ENCODE results near the gene GNAT2. TPM values are rescaled to one million over a fixed set of nuclear protein-coding genes. Genes with fewer than 3 reads are reported as not detected.

GNAT2 gene
- total and polyA plus RNA-seq, 8 donors, result 0.21 TPM; not detected in 7

- H3K9me3 ChIP-seq, result no peaks in the 10 kb centered on the region
- no peak for TF ChIP-seq CTCF (IDR thresholded peaks at IDR 0.05)
- DNase-seq (no peak), ATAC-seq (no peak)
- peak overlapping the region in 1 of 2 donors; percentile 20 for H3K27ac ChIP-seq
- no peaks in the 10 kb centered on the region for H3K27me3 ChIP-seq
- peaks cover 7 to 42% of the 10 kb centered on the region in 2 donors for H3K4me1 ChIP-seq
- no peak overlapping the region for H3K4me3 ChIP-seq
- peaks cover 0 to 43% of the 10 kb centered on the region in 2 donors for H3K36me3 ChIP-seq
- intact Hi-C loops (cut with DNase I), result loop anchor here in 1 of 2 donors (5.0 kb wide), 1 partner anchor 77 kb away; the partner anchor contains the start of gene GNAI3
Observed at GRCh38 chr1:109624201-109625010, 5.0 kb upstream of the GNAT2 start.

GRCh38 chr1:109623601-109624161, 4.3 kb upstream of the GNAT2 start:
- ATAC-seq (no peak), DNase-seq (no peak)
- H3K36me3 ChIP-seq, result peaks cover 0 to 36% of the 10 kb centered on the region in 2 donors
- intact Hi-C loops (cut with DNase I), result loop anchor here in 1 of 2 donors (5.0 kb wide), 1 partner anchor 76 kb away; the partner anchor contains the start of gene GNAI3
- H3K27me3 ChIP-seq, result no peaks in the 10 kb centered on the region
- no peaks in the 10 kb centered on the region for H3K9me3 ChIP-seq
- H3K27ac ChIP-seq, result peak overlapping the region in 1 of 2 donors; percentile 95
- no peak overlapping the region for H3K4me3 ChIP-seq
- peaks cover 12 to 49% of the 10 kb centered on the region in 2 donors for H3K4me1 ChIP-seq
- TF ChIP-seq CTCF (IDR thresholded peaks at IDR 0.05), result no peak

GRCh38 chr1:109622895-109623294, 3.5 kb upstream of the GNAT2 start:
- DNase-seq (no peak), ATAC-seq (no peak)
- H3K4me1 ChIP-seq, result peaks cover 12 to 57% of the 10 kb centered on the region in 2 donors
- intact Hi-C loops (cut with DNase I), result loop anchor here in 1 of 2 donors (5.0 kb wide), 1 partner anchor 76 kb away; the partner anchor contains the start of gene GNAI3
- TF ChIP-seq CTCF (IDR thresholded peaks at IDR 0.05), result no peak
- H3K36me3 ChIP-seq, result peaks cover 0 to 28% of the 10 kb centered on the region in 2 donors
- no peaks in the 10 kb centered on the region for H3K9me3 ChIP-seq
- peak overlapping the region in 1 of 2 donors; percentile 95 for H3K27ac ChIP-seq
- H3K27me3 ChIP-seq, result no peaks in the 10 kb centered on the region
- no peak overlapping the region for H3K4me3 ChIP-seq

GRCh38 chr1:109622137-109622892, 2.9 kb upstream of the GNAT2 start:
- no peak for DNase-seq
- intact Hi-C loops (cut with DNase I), result loop anchor here in 1 of 2 donors (5.0 kb wide), 1 partner anchor 75 kb away; the partner anchor contains the start of gene GNAI3
- peak overlapping the region in 1 of 2 donors; percentile 89 for H3K4me3 ChIP-seq
- TF ChIP-seq CTCF (IDR thresholded peaks at IDR 0.05), result no peak
- H3K27ac ChIP-seq, result peak overlapping the region in 1 of 2 donors; percentile 95
- peaks cover 0 to 22% of the 10 kb centered on the region in 2 donors for H3K36me3 ChIP-seq
- peaks cover 16 to 63% of the 10 kb centered on the region in 2 donors for H3K4me1 ChIP-seq
- H3K9me3 ChIP-seq, result no peaks in the 10 kb centered on the region
- no peak for ATAC-seq
- no peaks in the 10 kb centered on the region for H3K27me3 ChIP-seq

Data from left lung (tissue), 10 donors.